Measurements from ENCODE around the gene SP3.

DNA sequence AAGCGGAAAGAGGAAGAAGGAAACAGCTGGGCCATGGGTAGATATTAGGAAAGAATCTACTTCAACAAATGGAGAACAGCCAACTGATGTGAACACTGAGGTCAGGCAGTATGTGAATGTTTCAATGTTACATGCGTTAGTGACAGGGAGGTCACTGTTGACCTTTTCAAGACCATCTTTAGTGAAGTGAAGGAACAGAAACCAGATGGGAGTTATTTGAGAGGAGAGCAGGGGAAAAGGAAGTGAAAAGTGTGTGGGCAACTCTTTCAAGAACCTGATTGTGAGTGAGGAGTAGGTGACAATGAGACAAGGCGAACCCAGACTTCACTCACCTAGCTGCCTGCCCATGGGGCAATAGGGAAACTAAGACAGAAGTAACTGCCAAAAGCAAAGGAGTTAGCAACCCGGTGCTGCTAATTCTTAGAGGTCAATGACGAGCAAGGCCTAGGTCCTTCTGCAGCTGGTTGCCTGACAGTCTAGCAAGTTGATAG lies 67.0 kb downstream of the SP3 start:
- TF ChIP-seq, protein P1, sequence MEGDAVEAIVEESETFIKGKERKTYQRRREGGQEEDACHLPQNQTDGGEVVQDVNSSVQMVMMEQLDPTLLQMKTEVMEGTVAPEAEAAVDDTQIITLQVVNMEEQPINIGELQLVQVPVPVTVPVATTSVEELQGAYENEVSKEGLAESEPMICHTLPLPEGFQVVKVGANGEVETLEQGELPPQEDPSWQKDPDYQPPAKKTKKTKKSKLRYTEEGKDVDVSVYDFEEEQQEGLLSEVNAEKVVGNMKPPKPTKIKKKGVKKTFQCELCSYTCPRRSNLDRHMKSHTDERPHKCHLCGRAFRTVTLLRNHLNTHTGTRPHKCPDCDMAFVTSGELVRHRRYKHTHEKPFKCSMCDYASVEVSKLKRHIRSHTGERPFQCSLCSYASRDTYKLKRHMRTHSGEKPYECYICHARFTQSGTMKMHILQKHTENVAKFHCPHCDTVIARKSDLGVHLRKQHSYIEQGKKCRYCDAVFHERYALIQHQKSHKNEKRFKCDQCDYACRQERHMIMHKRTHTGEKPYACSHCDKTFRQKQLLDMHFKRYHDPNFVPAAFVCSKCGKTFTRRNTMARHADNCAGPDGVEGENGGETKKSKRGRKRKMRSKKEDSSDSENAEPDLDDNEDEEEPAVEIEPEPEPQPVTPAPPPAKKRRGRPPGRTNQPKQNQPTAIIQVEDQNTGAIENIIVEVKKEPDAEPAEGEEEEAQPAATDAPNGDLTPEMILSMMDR (IDR thresholded peaks at IDR 0.05): no peak
- TF ChIP-seq ZFX (IDR thresholded peaks at IDR 0.05; ENCODE audit: borderline replicate concordance): no peak

Data from 22Rv1 (cell line).